GM21576 (cell line): ENCODE results near the gene SERPINA1.

Source experiments
- ATAC-seq: cut with Tn5 transposase; IDR thresholded peaks from one replicate; pipeline ENCODE4 v1.9.1; 2021; ENCODE audit warnings: mild to moderate bottlenecking, moderate library complexity; ENCODE audit not compliant: unreplicated experiment

SERPINA1 gene

GRCh38 chr14:94384342-94384741 is 4.1 kb downstream of the SERPINA1 start:
- no peak for ATAC-seq

GRCh38 chr14:94383777-94384176 is 4.6 kb downstream of the SERPINA1 start:
- no peak for ATAC-seq

GRCh38 chr14:94382716-94383596 is 5.4 kb downstream of the SERPINA1 start:
- no peak for ATAC-seq

GRCh38 chr14:94382099-94382715 is 6.2 kb downstream of the SERPINA1 start:
- ATAC-seq: no peak

- ATAC-seq: no peak
These were observed 7.0 kb downstream of the SERPINA1 start for GRCh38 chr14:94381149-94382030.

GRCh38 chr14:94380225-94381148 is 7.9 kb downstream of the SERPINA1 start:
- no peak for ATAC-seq

- ATAC-seq: no peak
These were observed 8.8 kb downstream of the SERPINA1 start for GRCh38 chr14:94379291-94380224.

GRCh38 chr14:94378527-94379290 is 9.7 kb downstream of the SERPINA1 start:
- ATAC-seq: no peak

- no peak for ATAC-seq
These were observed 10.4 kb downstream of the SERPINA1 start for GRCh38 chr14:94377866-94378470.

- no peak for ATAC-seq
These were observed 11.2 kb downstream of the SERPINA1 start for GRCh38 chr14:94376976-94377865.

GRCh38 chr14:94376108-94376975 is 12.1 kb downstream of the SERPINA1 start:
- ATAC-seq: no peak

GRCh38 chr14:94375552-94376107 is 12.8 kb downstream of the SERPINA1 start:
- ATAC-seq: no peak

GRCh38 chr14:94374749-94375260 is 13.6 kb downstream of the SERPINA1 start:
- ATAC-seq: no peak

- no peak for ATAC-seq
These were observed 14.3 kb downstream of the SERPINA1 start for GRCh38 chr14:94374116-94374515.

GRCh38 chr14:94373708-94374107 is 14.7 kb downstream of the SERPINA1 start:
- no peak for ATAC-seq
